Ramos (cell line): ENCODE results near the gene MBD6.
"Not testable (repeated sequence)": the region's sequence is repeated elsewhere in the genome, so short reads cannot be mapped to it uniquely, and the experiment has no call there.

Experiments
- in situ Hi-C: fragments of 300-500 bp; cut with MboI; formaldehyde crosslinking; loops from one replicate; pipeline ENCODE4 v1.14.3; 2022; ENCODE audit warnings: low sequenced_read_pairs; ENCODE audit not compliant: unreplicated experiment

The MBD6 gene

DNA sequence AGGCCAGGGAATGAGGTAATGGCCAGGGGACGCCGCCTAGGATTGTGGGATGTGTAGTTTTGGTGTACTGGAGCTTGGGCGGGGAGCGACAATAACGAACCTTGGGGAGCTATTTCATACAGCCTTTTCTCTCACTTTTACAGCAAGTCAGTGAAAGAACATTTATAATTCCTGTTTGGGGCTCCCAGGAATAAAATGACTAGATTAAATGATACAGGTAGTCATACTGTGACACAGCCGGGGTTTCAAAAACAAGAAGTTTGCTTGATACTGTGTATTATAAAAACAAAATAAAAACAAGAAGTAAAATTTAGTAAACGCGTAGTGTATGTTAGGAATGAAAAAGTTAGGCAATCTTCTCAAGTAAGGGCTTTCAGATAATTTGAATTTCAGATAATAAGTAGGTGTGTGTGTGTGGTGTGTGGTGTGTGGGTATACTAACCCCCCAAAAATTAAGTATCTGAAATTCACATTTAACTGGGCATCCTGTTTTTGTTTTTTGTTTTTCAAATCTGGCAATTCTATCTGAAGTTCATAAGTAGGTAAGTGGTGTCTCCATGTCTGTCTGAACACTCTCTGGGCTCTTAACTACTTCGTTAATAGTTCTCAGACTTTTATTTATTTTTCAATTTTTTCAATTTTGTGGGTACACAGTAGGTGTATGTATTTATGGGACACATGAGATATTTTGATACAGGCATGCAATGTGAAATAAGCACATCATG is 24.8 kb downstream of the MBD6 start:
- in situ Hi-C loops, result no loop called here

DNA sequence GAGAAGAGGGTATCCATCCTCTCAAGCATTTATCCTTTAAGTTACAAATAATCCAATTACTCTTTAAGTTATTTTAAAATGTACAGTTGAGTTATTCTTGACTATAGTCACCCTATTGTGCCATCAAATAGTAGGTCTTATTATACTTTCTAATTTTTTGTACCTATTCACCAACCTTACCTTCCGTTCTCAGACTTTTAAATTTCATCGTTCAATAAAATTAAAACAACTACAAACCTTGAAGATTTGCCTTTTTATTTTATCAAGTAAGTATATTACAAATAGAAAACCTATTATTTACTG is 25.3 kb downstream of the MBD6 start:
- in situ Hi-C loops, result no loop called here

GRCh38 chr12:57548488-57548887 is 25.9 kb downstream of the MBD6 start:
- in situ Hi-C loops, result no loop called here

DNA sequence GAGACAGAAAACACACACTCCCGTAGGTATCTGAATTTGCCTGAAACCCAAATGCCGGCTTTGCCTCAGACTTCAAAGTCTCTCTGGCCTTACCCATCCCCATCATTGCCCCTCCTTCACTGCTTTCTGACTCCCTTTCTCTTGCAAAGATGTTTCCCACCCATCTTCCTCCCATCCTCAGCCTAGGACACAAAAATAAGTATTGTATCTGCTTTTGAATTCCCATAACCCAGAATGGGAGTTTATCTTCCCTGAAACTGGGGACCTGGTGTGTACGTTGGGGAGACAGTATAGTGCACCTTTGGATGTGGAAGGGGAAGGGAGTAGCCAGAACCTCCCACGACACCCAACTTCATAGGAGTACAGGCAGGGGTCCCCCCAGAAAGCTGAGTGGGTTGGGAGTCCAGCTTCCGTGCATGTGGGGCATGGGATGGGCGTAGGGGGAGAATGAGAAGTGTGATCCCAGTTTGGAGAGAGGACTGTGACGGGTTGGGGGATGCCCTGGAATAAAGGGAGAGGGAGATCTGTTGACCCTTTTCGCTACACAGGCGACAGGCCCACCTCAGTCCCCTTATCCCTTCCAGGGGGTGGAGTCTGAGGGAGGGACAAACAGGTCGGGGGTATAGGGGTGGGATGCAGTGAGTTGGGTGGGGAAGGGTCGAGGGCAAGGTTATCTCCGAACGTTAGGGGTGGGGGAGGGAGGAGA is 26.7 kb downstream of the MBD6 start:
- in situ Hi-C loops, result no loop called here

DNA sequence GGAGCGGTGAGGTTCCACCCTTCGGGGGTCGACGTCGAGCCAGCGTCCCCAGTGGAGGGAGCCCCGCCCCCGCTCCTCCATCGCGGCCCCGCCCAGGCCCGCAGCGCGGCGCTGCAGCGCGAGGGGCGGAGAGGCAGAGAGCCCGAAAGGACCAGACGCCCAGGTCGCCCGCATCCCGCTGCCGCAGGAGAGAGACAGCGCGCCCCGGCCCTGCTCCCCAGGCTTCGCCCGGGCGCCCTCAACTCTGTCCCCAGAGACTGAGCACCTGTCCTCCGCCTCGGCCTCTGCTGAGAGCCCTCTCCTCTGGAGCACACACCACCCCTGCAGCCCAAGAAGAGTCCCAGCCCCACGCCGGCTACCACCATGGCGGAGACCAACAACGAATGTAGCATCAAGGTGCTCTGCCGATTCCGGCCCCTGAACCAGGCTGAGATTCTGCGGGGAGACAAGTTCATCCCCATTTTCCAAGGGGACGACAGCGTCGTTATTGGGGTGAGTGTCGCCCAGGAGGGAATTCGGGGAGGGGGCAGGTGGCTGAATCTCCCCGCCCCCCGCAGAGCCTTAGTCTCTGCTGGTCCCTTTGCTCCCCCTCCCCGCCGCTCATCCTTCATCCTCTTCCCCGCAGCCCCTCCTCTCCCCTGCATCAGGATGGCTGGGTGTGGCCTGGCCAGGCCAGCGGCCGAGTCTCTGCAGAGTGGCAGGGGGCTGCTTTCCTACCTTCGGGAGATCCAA is 27.5 kb downstream of the MBD6 start, which contains the start of gene KIF5A:
TSS of gene KIF5A (plus strand) at position 136 of the 732 bp plus-strand sequence. CDS start at position 364, 228 bp downstream.
- in situ Hi-C loops, result no loop called here

DNA sequence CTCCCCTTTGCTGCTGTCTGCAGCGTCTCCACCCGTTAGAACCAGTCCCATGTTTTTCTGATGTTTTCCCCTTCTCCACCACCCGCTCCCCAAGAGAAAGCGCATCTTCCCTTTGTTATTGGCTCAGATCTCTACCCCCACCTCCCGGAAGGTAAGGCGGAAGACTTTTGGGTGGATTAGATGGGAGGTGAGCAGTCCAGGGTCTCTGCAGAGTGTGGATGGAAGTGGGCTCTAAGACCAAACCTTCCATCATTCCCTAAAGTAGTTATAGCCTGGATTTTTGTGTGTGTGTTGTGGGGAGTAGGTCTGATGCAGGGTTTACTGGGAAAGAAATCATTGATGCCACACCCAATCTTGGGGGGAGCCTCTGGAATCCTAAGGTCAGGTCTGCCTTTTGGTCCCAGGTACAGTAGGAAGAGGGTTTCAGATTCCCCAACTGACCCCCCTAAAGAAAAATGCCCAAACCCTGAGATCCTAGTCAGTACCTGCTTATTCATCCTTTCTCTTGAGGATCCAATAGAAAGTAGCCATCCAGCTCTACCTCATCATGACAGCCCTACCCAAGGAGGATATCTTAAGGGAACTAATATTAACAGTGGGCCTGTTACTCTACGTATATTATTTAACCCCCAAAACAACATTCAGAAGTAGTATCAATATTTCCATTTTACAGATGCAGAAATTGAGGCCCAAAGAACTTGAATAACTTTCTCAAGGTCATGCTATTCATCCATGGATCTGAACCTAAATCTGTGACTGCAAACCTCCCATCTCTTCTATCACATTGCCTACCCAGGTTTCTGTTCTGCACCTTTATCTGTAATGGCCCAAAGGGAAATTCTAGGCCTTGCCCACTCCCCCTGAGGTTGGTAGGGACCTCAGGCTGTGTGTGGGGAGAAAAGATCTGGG is 28.3 kb downstream of the MBD6 start:
- in situ Hi-C loops, result no loop called here

DNA sequence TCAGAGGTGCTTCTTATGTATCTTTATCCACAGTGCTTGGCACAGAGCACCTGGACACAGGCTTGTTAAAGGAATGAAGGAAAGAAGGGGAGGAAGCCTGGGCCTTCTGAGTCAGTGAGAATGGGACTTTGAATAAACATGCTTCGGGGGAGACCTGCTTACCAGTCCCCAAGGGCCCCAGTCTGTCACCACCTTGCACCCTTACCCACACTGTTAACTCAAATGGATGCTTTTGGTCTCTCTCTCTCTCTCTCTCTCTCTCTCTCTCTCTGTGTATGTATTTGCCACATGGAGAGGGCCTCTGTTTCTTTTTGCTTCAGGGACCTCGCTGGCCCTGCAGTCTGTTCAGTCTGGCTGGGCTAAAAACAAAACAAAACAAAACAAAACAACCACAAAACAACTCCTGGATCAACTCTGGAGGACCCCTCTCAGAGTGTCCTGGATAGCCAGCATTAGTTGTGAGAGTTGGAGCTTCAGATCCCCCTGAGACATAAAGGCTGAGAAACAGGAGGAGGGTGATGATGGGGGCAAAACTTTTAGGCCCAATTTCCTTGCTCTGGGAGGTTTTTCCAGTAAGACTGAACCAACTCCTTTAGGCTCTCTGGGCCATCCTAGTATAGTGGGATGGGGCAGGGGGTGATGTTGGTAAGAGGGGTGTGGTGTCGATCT is 29.1 kb downstream of the MBD6 start:
- in situ Hi-C loops, result no loop called here

DNA sequence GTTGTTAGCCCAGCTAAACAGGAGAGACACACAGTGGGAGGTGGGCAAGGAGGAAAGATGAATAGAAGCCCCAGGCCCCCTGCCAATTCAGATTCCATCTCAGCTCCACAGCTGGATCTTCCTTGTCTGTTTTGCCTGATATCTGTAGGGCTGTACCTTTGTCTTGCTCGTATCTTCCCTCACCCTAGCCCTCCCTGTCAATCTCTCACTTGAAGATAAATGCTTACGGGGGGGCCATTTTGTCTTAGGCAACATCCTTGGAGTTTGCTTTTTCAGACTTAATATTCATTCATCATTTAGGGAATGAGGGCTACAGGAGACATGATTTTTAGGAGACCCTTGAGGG is 29.7 kb downstream of the MBD6 start:
- in situ Hi-C loops, result no loop called here

DNA sequence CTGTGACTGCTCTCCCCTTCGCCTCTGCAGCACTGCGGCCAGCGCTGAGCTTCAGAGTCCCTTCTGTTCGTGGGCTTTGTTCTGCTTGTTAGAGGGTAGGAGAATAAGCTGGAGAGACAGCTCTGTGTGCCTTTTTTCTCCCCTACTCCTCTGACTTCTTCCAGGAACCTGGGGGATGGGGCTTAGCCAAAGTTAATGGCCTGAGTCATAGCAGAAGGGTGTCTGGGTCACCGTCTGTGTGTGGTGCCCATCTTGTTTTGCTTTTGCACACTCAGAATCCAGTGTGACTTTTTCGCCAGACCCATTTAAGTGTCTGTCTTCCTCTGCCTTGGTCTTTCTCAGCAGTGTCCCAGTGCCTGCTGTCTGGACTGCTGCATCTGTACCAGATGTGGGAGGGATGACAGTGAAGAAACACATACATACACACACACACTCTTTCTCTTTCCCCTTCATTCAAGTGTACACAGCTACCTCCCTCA is 30.2 kb downstream of the MBD6 start:
- in situ Hi-C loops, result no loop called here

GRCh38 chr12:57553343-57554202 is 30.9 kb downstream of the MBD6 start:
- in situ Hi-C loops, result no loop called here

GRCh38 chr12:57554453-57554852 is 31.8 kb downstream of the MBD6 start:
- in situ Hi-C loops, result no loop called here

DNA sequence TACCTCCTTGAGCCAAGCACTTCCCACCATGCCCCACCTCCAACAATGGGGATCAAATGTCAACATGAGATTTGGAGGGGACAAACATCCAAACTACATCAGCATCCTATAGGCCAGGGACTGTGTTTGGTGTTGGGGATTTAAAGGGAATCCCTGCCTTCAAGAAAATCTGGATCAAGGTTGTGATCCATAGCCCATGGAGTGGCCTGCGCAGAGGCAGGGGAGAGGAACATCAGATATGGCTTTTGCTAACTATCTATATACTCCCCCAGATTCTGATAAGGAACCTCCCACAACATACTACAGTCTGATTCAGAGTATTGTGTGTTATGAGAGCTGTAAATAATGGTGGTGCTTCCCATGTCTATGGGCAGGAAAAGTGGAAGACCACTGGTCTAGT is 32.3 kb downstream of the MBD6 start:
- in situ Hi-C loops, result no loop called here

GRCh38 chr12:57558864-57559263 is 36.2 kb downstream of the MBD6 start:
- in situ Hi-C loops, result no loop called here

GRCh38 chr12:57560516-57560915 is 37.9 kb downstream of the MBD6 start:
- in situ Hi-C loops, result no loop called here

DNA sequence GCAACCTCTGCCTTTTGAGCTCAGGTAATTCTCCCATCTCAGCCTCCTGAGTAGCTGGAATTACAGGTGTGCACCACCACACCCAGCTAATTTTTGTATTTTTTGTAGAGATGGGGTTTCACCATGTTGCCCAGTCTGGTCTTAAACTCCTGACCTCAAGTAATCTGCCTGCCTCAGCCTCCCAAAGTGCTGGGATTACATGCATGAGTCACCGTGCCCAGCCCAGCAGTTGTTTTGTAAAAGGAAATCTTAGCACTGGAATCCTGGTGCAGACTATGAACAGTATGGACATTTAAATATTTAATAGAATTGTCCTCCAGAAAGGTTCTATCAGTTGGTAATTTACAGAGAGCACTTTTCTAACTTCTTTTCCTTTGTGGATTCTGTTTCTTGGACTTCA is 38.5 kb downstream of the MBD6 start:
- in situ Hi-C loops, result not testable (repeated sequence)

- in situ Hi-C loops, result no loop called here
Measured at GRCh38 chr12:57563358-57563757, 40.7 kb downstream of the MBD6 start.

DNA sequence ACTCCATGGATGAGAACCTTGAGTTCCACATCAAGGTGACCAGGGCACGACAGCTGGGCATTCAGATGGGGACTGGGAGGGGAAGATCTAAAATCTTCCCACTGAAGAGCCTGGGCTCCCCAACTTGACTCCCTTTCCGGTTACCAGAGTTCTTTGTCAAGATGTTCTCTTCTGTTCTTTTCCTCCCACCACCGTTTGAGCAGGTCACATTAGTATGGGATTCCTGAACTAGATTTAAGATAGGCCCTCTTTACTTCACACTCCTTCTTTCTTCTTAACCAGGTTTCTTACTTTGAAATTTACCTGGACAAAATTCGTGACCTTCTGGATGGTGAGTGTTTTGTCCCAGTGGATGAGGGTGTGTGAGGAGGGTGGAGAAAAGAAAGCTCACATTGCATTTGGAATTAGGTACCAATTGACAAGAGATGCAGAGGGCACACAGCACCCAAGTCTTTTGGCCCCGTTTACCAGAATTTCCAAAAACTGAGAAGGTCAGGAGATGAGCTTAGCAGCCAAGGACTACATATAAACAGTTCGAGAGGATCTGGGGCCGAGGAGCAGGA is 41.6 kb downstream of the MBD6 start:
- in situ Hi-C loops, result no loop called here

DNA sequence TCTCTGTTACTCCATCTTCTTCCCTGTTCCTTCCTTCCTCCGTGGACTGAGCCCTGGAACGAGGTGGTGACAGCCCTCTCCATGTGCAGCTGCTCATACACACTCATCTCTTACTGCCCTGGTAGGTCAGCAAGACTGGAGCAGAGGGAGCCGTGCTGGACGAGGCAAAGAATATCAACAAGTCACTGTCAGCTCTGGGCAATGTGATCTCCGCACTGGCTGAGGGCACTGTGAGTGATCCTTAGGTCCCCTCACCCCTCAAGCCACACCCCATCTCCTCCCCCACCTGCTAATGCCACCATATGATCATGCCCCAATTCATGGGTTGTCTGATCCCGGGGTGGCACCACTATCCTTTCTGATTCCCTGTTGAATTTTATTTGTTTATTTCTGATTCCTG is 46.2 kb downstream of the MBD6 start:
- in situ Hi-C loops, result no loop called here

GRCh38 chr12:57569858-57570257 is 47.2 kb downstream of the MBD6 start:
- in situ Hi-C loops, result no loop called here
